CD4-positive, alpha-beta T cell treated with Interleukin-6 at 100 ng/mL for 8 hours (primary cell): ENCODE results near the gene CREB3.

Source experiments
- DNase-seq: peaks from one replicate; pipeline ENCODE4 v3.0.0-alpha.2; 2020; ENCODE audit warnings: mixed read lengths, low spot score

The CREB3 gene

GRCh38 chr9:35702696-35703095 is 29.8 kb upstream of the CREB3 start:
- no peak for DNase-seq

- no peak for DNase-seq
These were observed 28.4 kb upstream of the CREB3 start for GRCh38 chr9:35703906-35704672.

GRCh38 chr9:35705372-35705771 is 27.1 kb upstream of the CREB3 start:
- DNase-seq, result no peak

- DNase-seq, result no peak
These were observed 26.5 kb upstream of the CREB3 start for GRCh38 chr9:35705836-35706430.

GRCh38 chr9:35706951-35707350 is 25.5 kb upstream of the CREB3 start:
- no peak for DNase-seq

- no peak for DNase-seq
These were observed 24.3 kb upstream of the CREB3 start for GRCh38 chr9:35708146-35708545.

GRCh38 chr9:35710818-35711500 is 21.5 kb upstream of the CREB3 start:
- no peak for DNase-seq

GRCh38 chr9:35711501-35712428 is 20.7 kb upstream of the CREB3 start:
- DNase-seq, result no peak

- DNase-seq, result no peak
These were observed 19.6 kb upstream of the CREB3 start for GRCh38 chr9:35712762-35713400.

- DNase-seq, result no peak
These were observed 18.9 kb upstream of the CREB3 start for GRCh38 chr9:35713578-35713977.

- no peak for DNase-seq
These were observed 18.3 kb upstream of the CREB3 start for GRCh38 chr9:35714123-35714522.

- no peak for DNase-seq
These were observed 17.8 kb upstream of the CREB3 start for GRCh38 chr9:35714579-35715252.

GRCh38 chr9:35716230-35716629 is 16.2 kb upstream of the CREB3 start:
- DNase-seq, result no peak

- no peak for DNase-seq
These were observed 15.2 kb upstream of the CREB3 start for GRCh38 chr9:35717132-35717870.

GRCh38 chr9:35718721-35719511 is 13.6 kb upstream of the CREB3 start:
- DNase-seq, result no peak

- DNase-seq, result no peak
These were observed 12.9 kb upstream of the CREB3 start for GRCh38 chr9:35719546-35719945.

GRCh38 chr9:35723426-35723825 is 9.0 kb upstream of the CREB3 start:
- DNase-seq, result no peak

GRCh38 chr9:35723908-35724307 is 8.6 kb upstream of the CREB3 start:
- DNase-seq, result no peak

GRCh38 chr9:35725362-35725761 is 7.1 kb upstream of the CREB3 start:
- DNase-seq, result no peak

GRCh38 chr9:35726931-35727330 is 5.5 kb upstream of the CREB3 start:
- DNase-seq, result peak; percentile 37
